ENCODE results near the gene NPFF.

DNA sequence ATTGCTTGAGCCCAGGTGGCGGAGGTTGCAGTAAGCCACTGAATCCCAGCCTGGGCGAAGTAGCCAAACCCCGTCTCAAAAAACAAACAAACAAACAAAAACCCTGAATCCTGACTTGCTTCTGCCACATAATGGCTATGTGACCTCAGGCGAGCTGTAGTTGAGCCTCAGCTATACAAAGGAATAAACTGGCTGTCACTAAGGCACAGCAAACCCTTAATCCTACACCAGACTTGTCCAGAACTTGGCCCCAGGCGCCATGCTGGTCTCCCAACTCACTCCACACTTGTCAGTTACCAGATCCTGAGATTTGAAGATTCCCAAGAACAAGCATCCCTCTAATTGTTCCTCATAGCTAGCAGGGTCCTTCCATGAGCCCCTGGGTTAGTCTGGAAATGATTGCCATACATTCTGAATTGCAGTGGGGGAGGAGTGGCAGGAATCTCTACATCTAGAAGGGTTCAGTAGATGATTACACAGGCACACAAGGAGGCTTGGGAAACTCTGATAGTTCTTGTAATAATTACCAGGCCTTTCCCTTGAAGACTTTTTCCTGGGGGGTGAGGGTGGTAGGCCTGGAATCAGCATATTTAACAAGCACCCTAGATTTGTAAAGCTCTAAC lies 17.9 kb downstream of the NPFF start:
- TF ChIP-seq POLR2A (IDR thresholded peaks at IDR 0.05) (no peak), CTCF (IDR thresholded peaks at IDR 0.05) (no peak)

Data from esophagus squamous epithelium (tissue), 4 donors.